Stimulated activated CD8-positive, alpha-beta memory T cell treated with anti-CD3 and anti-CD28 coated beads, Interleukin-12 subunit alpha, Interleukin-12 subunit beta, amount 100 ng/mL, for 1 hour (primary cell): ENCODE results near the gene TMEM184B.

Experiments
- DNase-seq: peaks from one replicate; pipeline ENCODE4 v3.0.0-alpha.2; 2020; ENCODE audit warnings: low read depth

TMEM184B gene

GRCh38 chr22:38272373-38273134, at the start of gene TMEM184B:
Gene TMEM184B, minus strand, starts transcription at chr22:38273010. Its CDS starts 25,049 bp downstream, at chr22:38247961.
- DNase-seq, result peak; percentile 61

- DNase-seq, result no peak
Measured at GRCh38 chr22:38320605-38321402, 48.0 kb upstream of the TMEM184B start.

GRCh38 chr22:38318792-38319773, 46.3 kb upstream of the TMEM184B start:
- no peak for DNase-seq

- DNase-seq, result no peak
Measured at GRCh38 chr22:38317995-38318715, 45.3 kb upstream of the TMEM184B start.

GRCh38 chr22:38317122-38317994, 44.5 kb upstream of the TMEM184B start, which contains the start of gene CSNK1E:
Gene CSNK1E, minus strand, starts transcription at chr22:38317433. Its CDS starts 3,276 bp downstream, at chr22:38314157.
- peak; percentile 50 for DNase-seq

- peak; percentile 36 for DNase-seq
Measured at GRCh38 chr22:38316364-38317121, 43.7 kb upstream of the TMEM184B start.

- DNase-seq, result no peak
Measured at GRCh38 chr22:38315823-38316363, 43.1 kb upstream of the TMEM184B start.

GRCh38 chr22:38314933-38315822, 42.4 kb upstream of the TMEM184B start:
- DNase-seq, result no peak

- DNase-seq, result no peak
Measured at GRCh38 chr22:38314051-38314932, 41.5 kb upstream of the TMEM184B start.

- DNase-seq, result no peak
Measured at GRCh38 chr22:38313384-38313955, 40.7 kb upstream of the TMEM184B start.

GRCh38 chr22:38312261-38312800, 39.5 kb upstream of the TMEM184B start:
- no peak for DNase-seq

GRCh38 chr22:38311323-38311620, 38.5 kb upstream of the TMEM184B start:
- no peak for DNase-seq

- no peak for DNase-seq
Measured at GRCh38 chr22:38310518-38311322, 37.9 kb upstream of the TMEM184B start.

- no peak for DNase-seq
Measured at GRCh38 chr22:38309614-38310517, 37.1 kb upstream of the TMEM184B start.
